NOMO-1 treated with DMSO at 0.1 percent for 48 hours (cell line): ENCODE measurements around the gene MXD3.
"Not testable (repeated sequence)": the region's sequence is repeated elsewhere in the genome, so short reads cannot be mapped to it uniquely, and the experiment has no call there.

Source experiments
- DNase-seq: peaks from one replicate; lab custom pipeline; 2025; ENCODE audit not compliant: unreplicated experiment; lab: John Stamatoyannopoulos, UW

The MXD3 gene

DNA sequence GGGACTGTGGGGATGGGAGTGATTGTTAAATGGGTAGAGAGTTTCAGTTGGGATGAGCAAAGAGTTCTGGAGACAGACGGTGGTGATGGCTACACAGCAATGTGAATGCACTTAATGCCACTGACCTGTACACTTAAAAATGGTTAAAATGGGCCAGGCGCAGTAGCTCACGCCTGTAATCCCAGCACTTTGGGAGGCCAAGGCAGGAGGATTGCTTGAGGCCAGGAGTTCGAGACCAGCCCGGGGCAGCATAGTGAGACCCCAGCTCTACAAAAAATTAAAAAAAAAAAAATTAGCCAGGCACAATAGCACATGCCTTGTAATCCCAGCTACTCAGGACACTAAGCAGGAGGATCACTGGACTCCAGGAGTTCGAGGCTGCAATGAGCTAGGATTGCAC lies 32.1 kb upstream of the MXD3 start:
- DNase-seq, result no peak

DNA sequence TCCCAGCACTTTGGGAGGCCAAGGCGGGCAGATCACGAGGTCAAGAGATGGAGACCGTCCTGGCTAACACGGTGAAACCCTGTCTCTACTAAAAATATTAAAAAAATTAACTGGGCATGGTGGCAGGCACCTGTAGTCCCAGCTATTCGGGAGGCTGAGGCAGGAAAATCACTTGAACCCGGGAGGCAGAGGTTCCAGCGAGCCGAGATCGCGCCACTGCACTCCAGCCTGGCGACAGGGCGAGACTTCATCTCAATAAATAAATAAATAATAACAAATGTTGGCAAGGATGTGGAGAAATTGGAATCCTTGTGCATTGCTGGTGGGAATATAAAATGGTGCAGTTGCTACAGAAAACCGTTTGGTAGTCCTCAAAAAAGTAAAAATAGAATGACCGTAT lies 31.3 kb upstream of the MXD3 start:
- DNase-seq, result not testable (repeated sequence)

DNA sequence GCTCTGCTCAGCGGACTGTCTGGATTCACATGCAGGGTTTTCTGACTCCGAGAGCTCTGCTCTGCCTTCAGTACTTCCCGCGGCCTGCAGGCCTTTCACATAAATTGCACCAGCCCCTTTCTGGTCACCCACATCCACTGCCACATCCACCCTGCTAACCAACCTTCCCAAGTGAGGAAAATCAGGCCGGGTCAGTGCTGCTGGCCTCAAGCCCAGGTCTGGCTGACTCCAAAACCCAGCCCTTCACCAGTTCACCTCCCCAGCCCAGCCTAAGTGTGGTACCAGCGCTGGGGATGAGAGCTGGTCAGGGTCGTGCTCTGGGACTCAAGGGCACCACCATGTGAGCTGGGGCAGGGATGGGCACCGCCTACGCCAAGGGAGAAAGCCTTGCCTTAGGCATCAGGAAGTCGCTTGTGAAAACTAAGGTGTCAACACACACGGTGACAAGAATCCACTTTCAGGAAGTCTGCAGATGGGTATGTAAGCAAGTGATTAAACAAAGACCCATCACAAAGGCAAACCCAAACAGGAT lies 27.5 kb upstream of the MXD3 start:
- DNase-seq, result no peak

DNA sequence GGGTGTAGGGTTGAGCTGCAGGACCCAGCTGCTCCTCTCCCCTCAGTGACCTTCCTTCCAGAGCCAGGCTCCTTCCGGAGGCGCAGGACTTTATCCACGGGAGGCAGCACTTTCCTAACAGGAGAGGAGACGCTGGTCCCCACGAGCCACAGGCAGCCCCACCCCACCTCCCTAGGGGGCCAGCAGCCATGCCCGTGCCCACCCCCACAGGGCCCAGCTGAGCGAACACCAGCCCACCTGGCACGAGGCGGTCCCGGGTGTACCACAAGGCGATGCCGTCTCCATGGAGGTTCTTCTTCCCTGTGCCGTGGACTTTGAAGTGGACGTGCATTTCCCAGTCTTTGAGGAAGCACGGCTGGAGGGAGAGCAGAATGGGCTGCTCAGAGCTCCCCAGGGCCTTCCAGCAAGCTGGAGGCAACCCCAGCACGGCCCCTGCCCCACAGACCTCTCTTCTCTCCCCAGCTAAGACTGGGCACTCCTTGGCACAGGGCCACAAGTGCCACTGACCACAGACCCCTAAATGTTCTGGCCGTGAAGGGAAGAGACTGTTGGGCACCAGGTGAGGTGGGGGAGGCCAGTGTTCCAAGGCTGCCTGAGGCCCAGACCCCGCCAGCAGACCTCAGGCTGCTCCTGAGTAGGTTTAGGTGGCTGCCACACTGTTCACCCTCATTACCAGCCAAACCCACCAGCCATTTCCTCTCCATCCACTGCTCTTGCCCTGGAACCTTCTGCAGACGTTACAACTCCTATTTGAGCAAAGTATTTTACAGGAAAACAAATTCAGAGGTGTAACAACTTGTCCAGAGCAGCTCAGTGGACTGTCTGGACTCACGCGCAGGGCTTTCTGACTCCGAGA lies 26.8 kb upstream of the MXD3 start:
- DNase-seq, result no peak

DNA sequence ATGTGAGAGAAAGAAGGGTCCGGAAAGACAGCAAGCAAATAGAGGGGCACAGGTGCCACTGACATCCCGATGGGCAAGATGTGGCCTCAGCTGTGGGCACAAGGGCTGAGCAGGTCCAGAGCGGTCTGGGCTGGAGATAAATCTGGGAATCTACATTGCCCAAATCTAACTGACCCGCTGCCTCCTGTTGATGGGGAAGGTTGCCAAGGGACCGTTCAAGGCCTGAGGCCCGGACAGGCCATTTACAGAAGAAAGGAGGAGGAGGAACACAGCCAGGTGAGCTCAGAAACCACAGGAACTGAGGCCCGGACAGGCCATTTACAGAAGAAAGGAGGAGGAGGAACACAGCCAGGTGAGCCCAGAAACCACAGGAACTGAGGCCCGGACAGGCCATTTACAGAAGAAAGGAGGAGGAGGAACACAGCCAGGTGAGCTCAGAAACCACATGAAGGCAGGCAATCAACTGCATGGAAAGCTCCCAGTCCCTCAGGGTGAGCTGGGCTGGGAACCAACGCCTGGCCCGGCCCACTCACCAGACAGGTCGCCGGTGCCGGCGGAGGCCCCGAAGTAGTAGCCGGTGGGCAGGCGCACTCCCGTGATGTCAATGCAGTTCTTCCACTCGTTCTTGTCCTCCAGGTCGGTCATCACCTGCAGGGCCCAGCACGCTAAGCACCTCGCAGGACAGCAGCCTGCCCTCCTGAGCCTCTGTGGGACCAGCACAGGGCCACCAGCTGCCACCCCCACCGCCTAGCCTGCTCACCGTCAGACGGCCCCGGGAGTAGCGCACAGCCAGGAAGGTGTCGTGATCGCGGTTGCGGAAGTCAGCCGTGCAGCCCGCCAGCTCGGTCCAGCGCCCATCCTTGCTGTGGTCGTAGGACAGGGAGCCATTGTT lies 25.2 kb upstream of the MXD3 start:
- DNase-seq, result no peak

DNA sequence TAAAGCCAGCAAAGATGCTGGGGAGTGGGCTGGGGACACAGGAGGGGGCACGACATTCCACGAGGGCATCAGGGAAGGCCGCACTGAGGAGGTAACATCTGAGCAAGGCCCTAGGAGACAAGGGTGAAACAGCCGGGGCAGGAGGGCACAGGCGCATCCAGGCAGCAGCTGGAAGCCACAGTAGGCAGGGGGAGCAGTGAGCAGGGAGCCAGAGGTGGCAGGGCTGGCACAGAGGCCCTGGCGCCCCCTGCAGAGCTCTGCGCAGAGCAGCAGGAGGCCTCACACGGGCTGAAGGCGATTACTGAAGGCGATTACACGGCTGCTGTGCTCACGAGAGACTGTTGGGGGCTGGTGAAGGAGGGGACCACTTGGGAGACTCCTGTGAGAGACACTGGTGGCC lies 24.4 kb upstream of the MXD3 start:
- DNase-seq, result peak; percentile 40

DNA sequence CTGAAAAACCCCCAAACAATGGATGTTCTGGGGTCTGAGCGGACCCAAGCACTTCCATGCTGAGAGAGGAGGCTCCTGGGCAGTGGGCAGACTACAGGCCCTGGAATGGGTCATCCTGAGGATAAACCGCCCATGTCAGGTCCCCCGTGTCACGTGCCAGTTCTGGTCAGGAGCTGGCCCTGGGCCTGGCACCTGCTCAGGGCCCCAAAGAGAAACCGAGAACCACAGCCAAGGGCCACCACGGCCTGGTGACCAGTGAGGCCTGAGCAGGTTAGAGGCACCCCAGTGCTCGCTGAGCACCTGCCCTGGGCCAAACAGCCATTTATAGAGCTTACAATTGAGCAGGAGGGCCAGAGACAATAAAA lies 24.0 kb upstream of the MXD3 start:
- no peak for DNase-seq

DNA sequence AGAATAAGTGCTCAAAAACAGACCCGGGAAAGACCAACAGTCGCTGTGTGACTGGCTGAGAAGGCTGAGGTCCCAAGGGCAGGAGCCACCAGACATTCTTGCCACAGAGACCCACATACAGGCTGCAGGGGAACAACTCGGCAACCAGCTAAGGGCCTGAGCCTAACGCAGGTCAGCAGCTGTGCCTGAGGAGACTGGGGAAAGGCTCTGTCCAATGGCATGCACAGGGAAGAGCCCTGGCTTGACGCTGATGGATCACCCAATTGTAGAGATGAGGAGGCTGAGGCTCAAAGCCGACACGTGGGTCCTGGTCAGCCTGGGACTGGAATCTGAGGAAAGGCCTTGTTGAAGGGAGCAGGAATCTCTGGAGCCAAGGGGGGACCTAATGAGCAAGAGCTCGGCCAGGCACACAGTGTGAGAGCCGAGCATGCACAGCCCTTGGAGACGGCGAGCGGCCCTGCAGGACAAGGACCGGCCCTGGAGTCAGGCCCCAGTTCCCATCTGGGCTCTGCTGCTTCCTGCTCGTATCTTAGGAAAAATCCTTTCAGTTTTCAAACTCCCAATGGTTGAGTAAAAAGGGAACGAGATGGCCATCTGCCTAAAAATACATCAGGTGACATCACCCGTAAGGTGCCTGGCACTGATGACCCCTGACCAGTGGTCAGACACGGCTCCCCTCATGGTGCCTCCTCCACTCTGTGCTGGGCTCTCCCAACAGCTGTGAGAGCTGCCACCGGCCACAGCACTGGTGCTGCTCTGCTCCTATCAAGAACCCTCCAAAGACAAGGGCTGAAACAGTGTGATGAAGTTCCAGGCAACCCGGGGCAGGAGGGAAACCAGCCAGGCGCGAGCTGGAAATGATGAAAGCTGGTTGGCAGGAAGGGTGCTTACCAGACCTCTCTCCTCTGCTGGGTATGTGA lies 23.3 kb upstream of the MXD3 start:
- DNase-seq, result no peak

DNA sequence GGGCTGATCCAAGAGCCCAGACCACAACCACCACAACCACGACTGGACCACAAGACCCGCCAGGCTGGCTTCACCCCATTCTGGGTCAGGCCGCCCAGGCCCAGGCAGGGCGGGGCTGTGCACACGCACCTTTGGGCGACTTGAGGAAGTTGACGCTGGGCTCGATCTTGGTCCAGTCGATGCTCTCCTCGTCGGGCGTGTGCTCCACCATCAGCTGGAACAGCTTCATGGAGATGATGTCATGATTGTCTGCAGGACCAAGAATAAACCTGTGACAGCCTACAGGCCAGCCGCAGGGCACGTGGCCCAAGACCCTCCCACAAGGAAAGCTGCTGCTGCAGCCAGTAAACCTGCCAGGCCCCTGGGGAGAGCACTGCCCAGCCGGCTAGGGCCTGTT lies 22.5 kb upstream of the MXD3 start:
- no peak for DNase-seq

DNA sequence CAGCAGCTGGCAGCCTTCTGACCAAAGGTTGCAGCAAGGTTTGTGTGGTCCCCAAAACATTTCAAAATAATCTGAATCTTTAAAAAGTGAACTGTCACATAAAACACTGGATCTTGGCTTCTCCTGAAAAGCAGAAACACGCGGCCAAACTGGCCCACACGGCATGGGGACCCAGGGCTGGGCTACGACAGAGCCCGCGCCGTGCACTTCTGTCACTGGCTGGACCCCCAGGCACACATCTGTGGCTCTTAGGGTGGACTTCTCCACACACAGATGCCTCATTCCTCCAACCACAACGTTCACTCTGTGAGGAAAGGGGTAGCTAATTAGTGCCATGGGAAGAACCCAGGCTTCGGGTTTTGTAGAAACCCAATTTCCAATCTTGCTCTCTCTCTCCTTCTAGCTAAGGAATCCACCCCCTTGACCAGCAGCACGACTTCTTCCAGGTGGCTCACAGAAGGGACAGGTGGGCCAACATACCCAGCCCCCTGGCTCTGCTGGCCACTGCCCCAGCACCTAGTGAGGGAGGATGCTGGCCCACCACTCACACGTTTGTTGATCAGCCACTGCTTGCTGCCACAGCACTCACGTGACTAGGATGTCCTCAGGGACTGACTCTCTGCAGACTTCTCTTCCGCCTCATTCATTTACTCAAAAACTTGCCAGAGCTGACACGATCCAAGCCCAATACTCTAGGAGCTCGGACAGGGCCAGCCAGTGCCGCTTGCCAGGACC lies 21.9 kb upstream of the MXD3 start:
- no peak for DNase-seq

DNA sequence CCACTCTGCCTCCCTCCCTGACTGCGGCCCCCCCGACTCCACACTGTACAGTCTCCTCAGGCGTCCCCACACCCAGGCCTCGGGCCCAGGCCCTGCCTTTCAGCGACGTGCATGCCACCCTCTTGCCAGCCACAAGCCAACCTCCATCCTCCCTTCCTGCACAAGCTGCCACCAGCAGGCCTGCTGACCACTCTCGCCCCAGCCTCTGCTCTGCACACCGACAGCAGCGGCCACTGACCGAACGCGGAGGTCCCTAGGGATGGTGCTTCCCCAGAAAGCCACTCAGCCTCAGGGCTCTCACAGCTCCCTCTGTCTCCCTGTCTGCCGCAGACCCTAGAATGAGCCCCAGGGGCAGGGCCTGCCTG lies 21.2 kb upstream of the MXD3 start:
- DNase-seq, result no peak

DNA sequence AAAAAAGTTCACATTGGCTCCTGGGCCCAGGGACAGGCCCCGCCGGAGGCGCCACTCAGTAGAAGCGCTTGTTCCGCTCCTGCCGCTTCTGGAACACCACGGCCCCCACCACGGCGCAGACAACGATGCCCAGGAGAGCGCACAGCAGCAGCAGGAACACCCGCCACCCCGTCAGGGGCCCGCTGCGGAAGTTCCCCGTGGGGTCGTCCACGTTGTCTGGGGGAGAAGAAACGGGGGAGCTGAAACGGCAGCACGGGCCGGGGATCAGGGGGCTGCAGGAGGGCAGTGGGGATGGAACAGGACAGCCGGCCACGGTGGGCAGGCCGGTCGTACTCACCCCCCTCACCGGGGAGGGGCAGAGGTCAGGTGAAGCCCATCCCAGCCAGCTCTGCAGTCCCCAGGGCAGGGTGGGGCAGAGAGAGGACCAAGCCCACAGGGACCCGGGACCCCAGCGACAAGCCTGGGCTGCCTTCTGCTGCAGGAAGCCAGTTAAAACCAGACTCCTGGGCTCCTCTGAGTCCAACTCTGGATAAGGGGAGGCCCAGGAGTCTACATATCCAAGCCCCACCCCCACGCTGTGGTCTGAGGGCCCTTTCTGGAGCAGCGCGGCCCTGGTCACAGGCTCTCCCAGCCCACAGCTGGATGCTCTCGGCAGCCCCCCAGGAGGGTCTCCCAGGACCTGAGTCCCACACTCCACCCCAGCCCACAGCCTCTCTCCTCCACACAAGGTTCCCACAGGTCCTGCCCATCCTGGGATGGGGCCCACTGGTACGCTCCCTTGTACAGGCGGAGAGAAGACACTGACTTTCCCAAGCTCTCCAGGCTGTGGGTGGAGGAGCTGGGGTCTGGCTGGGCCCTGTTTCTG lies 20.6 kb upstream of the MXD3 start:
- no peak for DNase-seq

DNA sequence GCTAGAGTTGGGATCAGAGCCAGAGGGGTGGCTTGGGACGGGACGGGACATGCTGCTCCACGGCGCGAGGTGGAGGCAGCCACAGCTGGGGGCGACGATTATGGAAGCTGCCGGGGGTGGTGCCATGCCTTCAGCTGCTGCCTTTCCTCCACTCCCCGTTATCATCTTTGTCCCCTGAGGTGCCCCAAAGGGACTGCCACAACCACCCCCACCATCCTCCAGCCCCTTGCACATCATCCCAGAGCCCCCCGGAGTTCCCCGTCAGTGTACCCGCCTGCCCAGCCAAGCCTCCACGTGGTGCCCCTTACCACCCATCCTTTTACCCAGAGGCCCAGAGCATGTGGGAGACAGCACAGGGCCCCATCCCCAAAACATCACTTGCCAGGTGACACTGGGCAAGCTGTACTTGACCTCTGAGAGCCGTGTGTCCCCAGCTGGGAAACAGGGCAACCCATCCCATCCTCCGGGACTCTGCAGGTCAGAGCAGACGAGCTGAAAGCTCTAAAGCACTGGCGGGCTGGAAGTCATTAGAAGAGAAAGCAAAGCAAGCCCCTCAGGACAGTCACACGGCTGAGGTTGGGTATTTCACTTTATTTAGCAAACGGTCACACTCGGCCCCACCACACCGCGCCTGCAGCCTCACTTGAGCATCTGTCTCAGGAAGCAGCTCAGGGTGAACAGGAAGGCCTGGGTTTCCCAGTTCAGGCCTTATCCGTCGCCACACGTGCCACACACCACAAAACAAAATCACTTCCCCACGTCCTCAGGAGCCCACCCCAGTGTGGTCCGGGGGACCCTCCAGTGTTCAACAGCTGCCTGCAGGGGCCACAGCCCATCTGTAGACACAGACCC lies 19.5 kb upstream of the MXD3 start:
- no peak for DNase-seq

DNA sequence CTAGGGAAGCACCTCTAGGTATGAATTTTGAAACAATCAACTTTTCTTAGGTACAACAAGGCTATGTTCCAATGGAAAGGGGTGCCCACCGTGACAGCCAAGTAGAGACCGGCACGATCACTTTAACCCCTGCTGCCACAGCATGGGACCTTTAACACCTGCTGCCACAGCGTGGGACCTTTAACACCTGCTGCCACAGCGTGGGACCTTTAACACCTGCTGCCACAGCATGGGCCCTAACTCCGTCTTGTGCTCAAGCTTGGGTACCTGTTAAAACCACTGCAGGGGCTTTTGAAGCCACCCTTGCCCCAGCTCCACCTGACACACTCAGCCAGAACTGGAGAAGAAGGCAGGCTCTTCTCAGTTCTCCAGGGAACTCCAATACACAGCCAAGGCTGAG lies 18.2 kb upstream of the MXD3 start:
- DNase-seq, result no peak

DNA sequence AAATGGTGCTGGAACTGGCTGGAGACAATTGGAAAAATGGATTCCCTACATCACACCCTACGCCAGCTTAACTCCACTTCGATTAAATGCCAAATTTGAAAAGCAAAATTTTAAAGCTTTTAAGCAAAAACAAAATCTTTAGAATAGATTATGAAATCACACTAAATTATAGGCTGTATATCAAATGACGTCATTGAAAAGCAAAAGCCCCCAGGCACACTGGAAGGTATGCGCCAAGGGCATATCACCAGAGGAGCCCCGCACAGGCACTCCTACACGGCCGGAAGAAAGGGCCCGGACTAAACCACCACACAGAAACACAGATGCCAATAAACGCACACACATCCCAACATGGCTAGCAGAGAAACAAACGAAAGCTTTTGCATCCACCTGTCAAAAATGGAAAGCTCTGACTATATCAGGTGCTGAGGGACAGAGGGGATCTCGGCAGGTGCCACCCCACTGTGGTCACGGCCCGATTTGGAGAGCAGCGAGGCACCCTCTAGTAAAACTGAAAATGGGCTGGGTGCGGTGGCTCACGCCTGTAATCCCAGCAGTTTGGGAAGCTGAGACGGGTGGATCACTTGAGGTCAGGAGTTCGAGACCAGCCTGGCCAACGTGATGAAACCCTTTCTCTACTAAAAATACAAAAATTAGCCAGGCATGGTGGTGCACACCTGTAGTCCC lies 17.0 kb upstream of the MXD3 start:
- no peak for DNase-seq

DNA sequence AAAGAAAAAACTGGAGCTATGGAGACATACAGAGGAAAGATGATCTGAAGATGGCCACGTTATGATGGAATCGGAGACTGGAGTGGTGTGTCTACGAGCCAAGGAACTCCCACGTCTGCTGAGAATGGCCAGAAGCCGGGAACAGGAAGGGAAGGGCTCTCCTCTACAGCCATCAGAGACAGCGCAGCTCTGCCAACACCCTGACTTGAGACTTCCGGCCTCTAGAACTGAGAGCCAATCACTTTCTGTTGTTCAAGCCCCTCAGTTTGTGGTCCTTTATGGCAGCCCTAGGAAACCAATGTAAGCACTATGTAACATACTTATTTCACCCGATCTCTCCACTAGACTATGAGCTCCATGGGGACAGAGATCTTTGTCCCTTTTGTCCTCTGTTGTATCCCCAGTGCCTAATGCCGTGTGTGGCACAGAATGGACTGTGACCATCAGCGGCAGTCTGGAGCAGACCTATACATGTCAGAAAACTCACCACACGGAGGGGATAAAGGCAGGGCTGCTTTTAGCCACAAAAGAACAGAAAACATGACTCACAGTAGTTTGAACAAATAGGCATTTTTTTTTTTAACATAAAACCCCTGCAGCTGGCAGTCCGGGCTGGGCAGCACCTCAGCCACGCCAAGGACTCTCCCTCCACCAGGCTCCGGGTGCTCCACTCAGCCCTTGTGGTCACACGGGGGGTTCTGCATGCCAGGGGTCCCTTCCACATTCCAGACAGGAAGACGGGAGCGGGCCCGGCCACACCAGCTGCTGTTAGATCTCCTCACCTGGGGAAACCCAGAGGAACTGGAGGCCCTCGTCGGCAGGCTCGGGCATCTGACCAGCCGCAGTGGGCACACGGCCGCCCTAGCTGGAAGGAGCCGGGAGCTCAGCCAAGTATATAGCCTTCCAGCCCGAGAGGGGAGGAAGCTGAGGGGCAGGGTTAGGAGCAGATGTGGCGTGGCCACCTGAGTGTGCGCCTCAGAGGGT lies 16.1 kb upstream of the MXD3 start:
- DNase-seq, result no peak

DNA sequence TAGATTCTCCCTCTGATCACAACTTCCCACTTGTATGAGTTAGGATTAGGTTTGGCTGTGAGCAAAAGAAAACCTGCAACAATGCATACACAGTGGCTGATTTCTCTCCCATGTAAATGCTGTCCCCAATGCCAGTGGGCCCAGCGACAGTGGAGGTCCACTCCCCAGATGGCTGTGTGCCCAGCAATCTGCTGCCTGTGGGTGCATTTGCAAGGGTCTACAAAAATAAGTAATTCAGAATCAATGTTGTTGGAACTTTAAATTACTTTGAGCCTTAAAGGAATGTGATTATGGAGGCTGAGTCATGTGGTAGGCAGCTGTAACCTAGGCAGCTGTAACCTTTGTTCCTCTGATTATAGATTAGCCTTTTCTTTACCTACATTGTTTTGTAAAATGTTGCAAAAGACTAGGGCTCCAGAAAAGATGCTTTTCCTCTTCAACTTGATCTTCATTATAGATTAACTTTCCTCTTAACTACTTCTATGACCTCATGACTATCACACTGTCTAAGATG lies 14.2 kb upstream of the MXD3 start:
- no peak for DNase-seq
